ENCODE results near the gene PIGX. TPM values are rescaled to one million over a fixed set of nuclear protein-coding genes. Genes with fewer than 3 reads are reported as not detected.

The PIGX gene
- total RNA-seq, 1 donor from 2014 or later, result 35.1 TPM

DNA sequence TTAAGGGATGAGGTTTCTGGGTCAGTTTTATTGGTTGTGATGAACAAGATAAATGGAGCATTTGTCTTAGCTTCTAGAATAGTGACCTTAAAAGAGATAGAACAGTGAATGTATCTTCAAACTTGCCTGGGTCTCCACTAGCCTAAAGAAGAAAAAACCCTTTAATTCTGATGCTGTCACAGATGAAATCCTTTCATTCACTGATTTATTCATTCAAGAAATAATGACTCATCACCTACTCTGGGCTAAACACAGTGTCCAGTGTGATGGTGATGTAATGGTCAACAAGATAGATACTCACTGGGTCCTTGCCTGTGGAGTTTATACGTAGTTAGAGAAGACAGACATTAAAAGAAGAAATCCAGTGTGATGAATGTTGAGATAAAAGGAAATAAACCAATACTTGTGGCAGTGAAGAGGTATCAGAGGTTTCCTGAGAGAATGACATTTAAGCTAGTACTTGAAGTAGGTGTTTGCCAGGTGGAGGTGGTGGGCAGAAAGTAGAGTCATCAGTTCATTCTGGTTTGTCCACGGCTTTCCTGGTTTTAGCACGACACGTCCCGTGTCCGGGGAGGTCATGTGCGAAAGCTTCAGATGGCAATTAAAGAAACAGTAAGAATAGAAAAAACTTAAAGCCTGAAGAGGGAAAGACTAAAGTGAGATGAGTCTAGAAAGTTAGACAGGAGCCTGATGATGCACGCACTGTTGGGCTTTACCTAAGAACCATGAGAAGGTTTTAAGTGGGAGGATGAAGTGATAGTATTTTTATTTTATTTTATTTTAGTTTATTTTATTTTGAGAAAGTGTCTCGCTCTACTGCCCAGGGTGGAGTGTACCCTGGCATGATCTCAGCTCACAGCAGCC lies 45.9 kb downstream of the PIGX start:
- DNase-seq, result no peak

DNA sequence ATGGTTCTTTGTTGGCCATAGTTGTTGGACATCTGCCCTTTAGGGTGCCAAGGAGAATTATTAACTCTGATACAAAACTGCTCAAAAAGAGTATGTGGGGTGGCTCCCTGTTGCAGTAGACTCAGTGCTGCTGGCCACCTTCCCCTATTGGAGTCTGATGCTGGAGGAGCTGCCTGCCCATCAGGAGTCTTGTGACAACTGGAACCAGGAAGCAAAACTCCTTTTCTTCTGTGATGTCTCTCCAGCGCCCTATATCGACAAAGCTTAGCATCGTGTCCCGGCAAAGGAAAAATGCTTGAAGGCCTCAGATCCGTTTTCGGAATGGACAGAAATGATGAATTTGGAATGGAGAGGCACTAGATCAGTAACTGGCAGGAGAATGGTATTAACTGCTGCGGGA lies 51.0 kb downstream of the PIGX start:
- DNase-seq, result no peak

- DNase-seq, result no peak
Observed at GRCh38 chr3:196765454-196765853, 53.3 kb downstream of the PIGX start.

GRCh38 chr3:196771067-196771466 lies 58.9 kb downstream of the PIGX start:
- DNase-seq, result no peak

DNA sequence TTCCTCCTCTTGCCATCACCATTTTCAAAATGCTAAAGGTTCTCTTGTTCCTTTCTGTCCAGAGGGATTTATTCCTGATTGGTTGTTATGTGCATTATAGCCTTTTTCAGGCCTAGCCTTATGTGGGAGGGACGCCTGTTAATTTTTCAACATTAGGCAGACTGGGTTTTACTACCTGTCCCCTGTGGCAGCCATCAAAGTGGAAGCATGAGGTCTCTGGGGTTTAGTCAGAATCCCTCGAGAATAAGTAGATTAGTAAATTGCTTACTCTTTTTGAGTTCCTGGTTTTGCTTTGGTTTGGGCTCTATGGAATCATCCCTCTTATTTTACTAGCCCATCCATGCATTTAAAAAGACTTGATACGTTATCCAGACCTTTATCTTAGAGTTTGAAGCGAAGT lies 59.9 kb downstream of the PIGX start:
- no peak for DNase-seq

DNA sequence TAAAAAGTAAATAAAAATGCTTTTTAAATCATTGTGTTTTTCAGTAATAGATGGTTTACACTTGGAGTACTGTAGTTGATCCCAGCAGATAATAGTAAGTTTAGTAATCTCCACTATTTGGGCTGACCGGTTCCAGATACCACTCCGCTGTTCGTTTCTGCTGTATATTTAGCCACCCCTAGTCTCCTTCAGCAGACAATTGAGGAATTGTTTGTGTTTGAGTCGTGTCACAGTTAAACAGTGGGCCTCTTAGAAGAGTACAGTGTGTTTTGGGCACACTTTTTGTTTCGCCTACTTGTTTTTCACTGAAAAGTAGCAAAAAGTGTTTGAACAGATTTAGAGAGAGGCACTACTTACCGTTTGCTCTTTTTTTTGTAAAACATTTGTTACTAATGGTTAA lies 60.7 kb downstream of the PIGX start:
- no peak for DNase-seq

- no peak for DNase-seq
Observed at GRCh38 chr3:196774191-196774820, 62.1 kb downstream of the PIGX start.

DNA sequence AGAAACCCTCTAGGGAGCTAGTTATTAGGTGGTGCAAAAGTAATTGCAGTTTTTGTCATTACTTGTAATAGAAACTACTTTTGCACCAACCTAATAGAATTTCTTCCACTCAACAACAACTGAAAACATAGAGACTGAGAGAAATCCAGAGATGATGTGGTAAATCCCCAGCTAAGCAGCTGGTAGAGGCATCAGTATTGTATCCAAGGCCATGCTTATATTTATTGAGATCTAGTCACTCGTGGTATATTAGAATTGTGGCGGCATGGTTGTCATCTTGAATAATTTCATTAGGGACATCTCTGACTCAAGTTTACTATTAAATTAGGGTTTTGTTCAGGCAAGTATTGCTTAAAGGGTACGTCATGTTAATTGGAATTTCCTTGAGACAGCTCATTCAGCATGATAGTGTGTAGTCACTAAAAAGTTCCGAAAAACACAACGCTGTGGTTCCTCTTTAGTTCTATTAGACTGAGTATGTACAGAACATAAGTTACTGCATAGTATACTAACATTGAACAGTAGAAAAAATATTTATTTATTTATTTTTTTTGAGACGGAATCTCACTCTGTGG lies 62.8 kb downstream of the PIGX start:
- no peak for DNase-seq

DNA sequence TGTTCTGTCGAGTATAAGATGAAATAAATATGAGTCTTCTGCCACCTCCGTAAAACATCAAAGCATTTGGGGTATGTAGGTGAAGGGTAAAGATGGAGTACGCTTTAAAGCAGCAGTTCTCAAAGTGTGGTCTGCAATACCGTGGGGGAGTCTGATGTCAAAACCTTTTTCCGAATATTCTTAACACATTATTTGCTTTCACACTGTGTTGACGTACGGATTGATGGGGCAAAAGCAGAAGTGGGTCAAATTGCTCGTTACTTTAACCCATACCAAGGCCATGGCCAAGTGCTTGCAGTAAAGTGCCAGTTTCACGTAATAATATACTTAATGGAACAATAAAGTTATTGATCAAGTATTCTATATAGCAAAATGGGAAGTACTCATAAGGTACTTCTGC lies 63.8 kb downstream of the PIGX start:
- no peak for DNase-seq

- DNase-seq, result no peak
Observed at GRCh38 chr3:196777836-196778235, 65.7 kb downstream of the PIGX start.

- no peak for DNase-seq
Observed at GRCh38 chr3:196778755-196779154, 66.6 kb downstream of the PIGX start.

DNA sequence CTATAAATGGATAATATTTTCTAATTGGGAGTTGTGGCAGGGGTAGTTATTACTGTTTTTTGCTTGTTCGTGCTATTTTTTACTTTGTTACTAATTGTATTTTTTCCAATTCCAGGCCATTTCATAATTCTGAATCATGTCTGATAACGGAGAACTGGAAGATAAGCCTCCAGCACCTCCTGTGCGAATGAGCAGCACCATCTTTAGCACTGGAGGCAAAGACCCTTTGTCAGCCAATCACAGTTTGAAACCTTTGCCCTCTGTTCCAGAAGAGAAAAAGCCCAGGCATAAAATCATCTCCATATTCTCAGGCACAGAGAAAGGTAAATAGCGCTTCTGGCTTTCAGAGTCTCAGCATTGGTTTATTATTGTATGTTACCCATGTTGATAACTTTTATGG lies 70.3 kb downstream of the PIGX start:
- no peak for DNase-seq

Small RNA genes within 50 kb of the gene (small RNA-seq; reads per million reads assigned to genes)
- not detected for gene RNU4-89P (ENCODE audit: low replicate concordance)
- gene RNU6-42P (ENCODE audit: low replicate concordance), result not detected
- not detected for gene RNU6-646P (ENCODE audit: low replicate concordance)

Other genes with a start within 250 kb of the PIGX start
- gene RNF168, start 208.6 kb upstream of the PIGX start, total RNA-seq, result 18.8 TPM
- 19.6 TPM for gene SMCO1, start 197.0 kb upstream of the PIGX start, total RNA-seq
- 6.2 TPM for gene WDR53, start 143.8 kb upstream of the PIGX start, total RNA-seq
- gene FBXO45, start 143.7 kb upstream of the PIGX start, total RNA-seq, result 16.0 TPM
- gene NRROS, start 72.7 kb upstream of the PIGX start, total RNA-seq, result 3.9 TPM
- gene CEP19, start 127 bp upstream of the PIGX start, total RNA-seq, result 2.6 TPM
- gene PAK2, start 27.5 kb downstream of the PIGX start, total RNA-seq, result 50.9 TPM
- gene SENP5, start 155.5 kb downstream of the PIGX start, total RNA-seq, result 81.4 TPM
- 45.7 TPM for gene NCBP2, start 230.2 kb downstream of the PIGX start, total RNA-seq

Data from tongue (tissue), 3 donors.